ENCODE results near the gene BRAP. TPM values are rescaled to one million over a fixed set of nuclear protein-coding genes. Genes with fewer than 3 reads are reported as not detected.

BRAP gene
- total RNA-seq, 1 donor from 2014 or later: 6.2 TPM

DNA sequence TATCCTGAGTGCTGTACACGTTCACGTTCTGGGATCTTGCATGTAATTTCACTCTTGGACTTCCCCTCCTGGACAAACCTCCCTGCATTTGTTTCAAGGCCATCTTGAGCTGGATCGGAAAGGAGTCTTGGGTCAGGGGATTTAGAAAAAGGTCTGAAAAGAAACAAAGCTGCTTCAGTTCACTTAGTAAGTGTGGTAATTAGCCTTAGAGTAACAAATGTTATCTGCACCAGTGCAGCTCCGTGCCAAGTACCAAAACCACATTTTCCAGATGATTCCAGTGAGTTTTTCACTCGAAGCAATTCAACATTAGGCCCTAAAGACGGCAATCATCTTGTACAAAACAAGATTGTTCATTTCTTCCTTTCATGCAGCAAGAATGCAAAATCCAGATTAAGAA is 47.2 kb downstream of the BRAP start:
- DNase-seq (ENCODE audit: low spot score in 2 of 2): no peak
- peaks cover 2 to 5% of the 10 kb centered on the region in 2 donors for H3K36me3 ChIP-seq
- no peak overlapping the region for H3K4me3 ChIP-seq
- TF ChIP-seq, protein P1, sequence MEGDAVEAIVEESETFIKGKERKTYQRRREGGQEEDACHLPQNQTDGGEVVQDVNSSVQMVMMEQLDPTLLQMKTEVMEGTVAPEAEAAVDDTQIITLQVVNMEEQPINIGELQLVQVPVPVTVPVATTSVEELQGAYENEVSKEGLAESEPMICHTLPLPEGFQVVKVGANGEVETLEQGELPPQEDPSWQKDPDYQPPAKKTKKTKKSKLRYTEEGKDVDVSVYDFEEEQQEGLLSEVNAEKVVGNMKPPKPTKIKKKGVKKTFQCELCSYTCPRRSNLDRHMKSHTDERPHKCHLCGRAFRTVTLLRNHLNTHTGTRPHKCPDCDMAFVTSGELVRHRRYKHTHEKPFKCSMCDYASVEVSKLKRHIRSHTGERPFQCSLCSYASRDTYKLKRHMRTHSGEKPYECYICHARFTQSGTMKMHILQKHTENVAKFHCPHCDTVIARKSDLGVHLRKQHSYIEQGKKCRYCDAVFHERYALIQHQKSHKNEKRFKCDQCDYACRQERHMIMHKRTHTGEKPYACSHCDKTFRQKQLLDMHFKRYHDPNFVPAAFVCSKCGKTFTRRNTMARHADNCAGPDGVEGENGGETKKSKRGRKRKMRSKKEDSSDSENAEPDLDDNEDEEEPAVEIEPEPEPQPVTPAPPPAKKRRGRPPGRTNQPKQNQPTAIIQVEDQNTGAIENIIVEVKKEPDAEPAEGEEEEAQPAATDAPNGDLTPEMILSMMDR (IDR thresholded peaks at IDR 0.05): no peak
- peaks cover 2 to 4% of the 10 kb centered on the region in 2 donors for H3K4me1 ChIP-seq
- H3K9me3 ChIP-seq: no peaks in the 10 kb centered on the region
- H3K27ac ChIP-seq: no peak overlapping the region
- intact Hi-C loops (cut with DNase I): no loop called here
- H3K27me3 ChIP-seq: no peaks in the 10 kb centered on the region

DNA sequence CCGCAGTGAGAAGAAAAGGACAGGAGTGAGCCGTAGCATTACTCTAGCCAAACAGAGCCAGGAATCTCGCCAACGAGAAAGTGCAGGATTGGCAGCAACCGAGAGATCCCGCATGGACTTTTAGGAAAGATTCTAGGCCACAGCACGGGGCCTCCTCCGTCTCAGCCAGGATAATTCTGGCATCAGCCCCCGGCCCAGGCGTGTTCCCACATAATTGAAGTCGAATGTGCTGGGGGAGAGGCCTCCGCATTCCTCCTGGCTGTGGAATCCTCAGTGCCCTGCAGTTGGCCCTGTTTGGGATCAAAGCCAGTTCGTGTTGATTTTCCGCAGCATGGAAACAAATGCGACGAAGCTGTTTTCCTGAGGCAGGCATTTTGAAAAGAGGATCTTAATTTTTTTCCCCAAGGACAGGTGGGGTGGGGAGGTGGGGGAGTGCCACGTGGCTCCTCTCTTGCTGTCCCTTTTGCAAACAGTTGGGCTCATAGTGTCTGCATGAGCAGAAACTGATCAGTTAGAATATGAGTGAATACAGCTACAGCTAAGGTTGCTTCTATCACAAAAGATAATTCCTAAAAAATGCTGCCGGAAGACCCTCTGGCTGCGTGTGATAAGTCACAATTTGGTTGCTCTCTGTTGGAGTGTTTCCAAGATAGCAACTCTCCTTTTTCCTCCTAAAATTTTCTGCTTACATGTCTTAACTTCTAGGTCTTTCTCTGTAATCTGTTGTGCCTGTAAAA is 49.4 kb downstream of the BRAP start:
- intact Hi-C loops (cut with DNase I): no loop called here
- DNase-seq (ENCODE audit: low spot score in 2 of 2): peak in 1 of 2 donors; percentile 68
- TF ChIP-seq, protein P1 (IDR thresholded peaks at IDR 0.05): no peak
- Histone ChIP-seq H3K4me1 (peaks cover 0 to 2% of the 10 kb centered on the region in 2 donors), H3K4me3 (peak overlapping the region in 1 of 2 donors; percentile 54), H3K27ac (peak overlapping the region; percentile 35 to 59), H3K27me3 (no peaks in the 10 kb centered on the region), H3K9me3 (no peaks in the 10 kb centered on the region), H3K36me3 (peaks cover 0 to 5% of the 10 kb centered on the region in 2 donors)

GRCh38 chr12:111635524-111635923 is 50.2 kb downstream of the BRAP start:
- Histone ChIP-seq H3K9me3 (no peaks in the 10 kb centered on the region), H3K27ac (peak overlapping the region; percentile 35 to 59), H3K4me3 (no peak overlapping the region), H3K4me1 (peaks cover 0 to 2% of the 10 kb centered on the region in 2 donors), H3K36me3 (peaks cover 0 to 3% of the 10 kb centered on the region in 2 donors), H3K27me3 (no peaks in the 10 kb centered on the region)
- TF ChIP-seq, protein P1 (IDR thresholded peaks at IDR 0.05): no peak
- intact Hi-C loops (cut with DNase I): no loop called here
- DNase-seq (ENCODE audit: low spot score in 2 of 2): no peak

GRCh38 chr12:111628505-111629260 is 57.1 kb downstream of the BRAP start:
- no peaks in the 10 kb centered on the region for H3K4me1 ChIP-seq
- intact Hi-C loops (cut with DNase I): no loop called here
- H3K4me3 ChIP-seq: no peak overlapping the region
- H3K27ac ChIP-seq: no peak overlapping the region
- DNase-seq (ENCODE audit: low spot score in 2 of 2): no peak
- no peaks in the 10 kb centered on the region for H3K36me3 ChIP-seq
- no peaks in the 10 kb centered on the region for H3K27me3 ChIP-seq
- TF ChIP-seq, protein P1 (IDR thresholded peaks at IDR 0.05): no peak
- H3K9me3 ChIP-seq: no peaks in the 10 kb centered on the region

GRCh38 chr12:111626230-111626629 is 59.5 kb downstream of the BRAP start:
- H3K36me3 ChIP-seq: no peaks in the 10 kb centered on the region
- no peak overlapping the region for H3K4me3 ChIP-seq
- no peak for DNase-seq (ENCODE audit: low spot score in 2 of 2)
- H3K4me1 ChIP-seq: no peaks in the 10 kb centered on the region
- intact Hi-C loops (cut with DNase I): no loop called here
- H3K9me3 ChIP-seq: no peaks in the 10 kb centered on the region
- no peak overlapping the region for H3K27ac ChIP-seq
- no peaks in the 10 kb centered on the region for H3K27me3 ChIP-seq
- TF ChIP-seq, protein P1 (IDR thresholded peaks at IDR 0.05): no peak
